HCT116 (cell line): ENCODE measurements around the gene RRAGC.

Experiments used
- ATF3 ChIP-seq: IDR thresholded peaks from 2 replicates; pipeline ENCODE4 v1.6.1; 2012
- CTCF ChIP-seq, 3 experiments: fragments of 200-600 bp in 1 of 3; sonication (generic) in 1 of 3; IDR thresholded peaks in 2 of 3; conservative IDR thresholded peaks in 1 of 3; 2 replicates each; pipeline ENCODE4 v1.5.1; 2012 to 2017; ENCODE audit warnings: low read depth in 2 of 3, low read length in 2 of 3, antibody characterized with exemption in 1 of 3, borderline replicate concordance in 1 of 3, control low read depth in 1 of 3, mild to moderate bottlenecking in 1 of 3, mixed read lengths in 1 of 3, mixed run types in 1 of 3, moderate library complexity in 1 of 3; ENCODE audit not compliant: insufficient read depth in 1 of 3
- FOSL1 ChIP-seq: IDR thresholded peaks from 2 replicates; pipeline ENCODE4 v1.6.1; 2012; ENCODE audit warnings: low read depth
- JUND ChIP-seq: IDR thresholded peaks from 2 replicates; pipeline ENCODE4 v1.6.1; 2012
- POLR2AphosphoS5 ChIP-seq: IDR thresholded peaks from 2 replicates; pipeline ENCODE4 v1.6.1; 2011; ENCODE audit warnings: mild to moderate bottlenecking, low read depth, low read length, moderate library complexity
- SP1 ChIP-seq: IDR thresholded peaks from 2 replicates; pipeline ENCODE4 v1.6.1; 2012; ENCODE audit warnings: low read depth

GRCh38 chr1:38846210-38846609 lies 13.4 kb downstream of the RRAGC start:
- no peak for TF ChIP-seq POLR2AphosphoS5
- TF ChIP-seq FOSL1 = no peak
- no peak for TF ChIP-seq JUND
- no peak for TF ChIP-seq ATF3
- 0 out of 6 replicates have a peak, but pooled peaks of 2 of the 3 experiments have one; percentile 9 to 17 for TF ChIP-seq CTCF (IDR thresholded peaks at IDR 0.05 in 2 of 3, conservative IDR thresholded peaks at IDR 0.05 in 1 of 3; ENCODE audit: borderline replicate concordance in 1 of 3, insufficient read depth in 1 of 3, low read depth in 2 of 3, low read length in 2 of 3)
- TF ChIP-seq SP1 = no peak
